DMS 273 (cell line): ENCODE measurements around the gene PRKN.
"Not testable (repeated sequence)": the region's sequence is repeated elsewhere in the genome, so short reads cannot be mapped to it uniquely, and the experiment has no call there.

ENCODE experiments used
- DNase-seq: peaks from one replicate; lab custom pipeline; 2025; ENCODE audit not compliant: unreplicated experiment; lab: John Stamatoyannopoulos, UW

The PRKN gene

DNA sequence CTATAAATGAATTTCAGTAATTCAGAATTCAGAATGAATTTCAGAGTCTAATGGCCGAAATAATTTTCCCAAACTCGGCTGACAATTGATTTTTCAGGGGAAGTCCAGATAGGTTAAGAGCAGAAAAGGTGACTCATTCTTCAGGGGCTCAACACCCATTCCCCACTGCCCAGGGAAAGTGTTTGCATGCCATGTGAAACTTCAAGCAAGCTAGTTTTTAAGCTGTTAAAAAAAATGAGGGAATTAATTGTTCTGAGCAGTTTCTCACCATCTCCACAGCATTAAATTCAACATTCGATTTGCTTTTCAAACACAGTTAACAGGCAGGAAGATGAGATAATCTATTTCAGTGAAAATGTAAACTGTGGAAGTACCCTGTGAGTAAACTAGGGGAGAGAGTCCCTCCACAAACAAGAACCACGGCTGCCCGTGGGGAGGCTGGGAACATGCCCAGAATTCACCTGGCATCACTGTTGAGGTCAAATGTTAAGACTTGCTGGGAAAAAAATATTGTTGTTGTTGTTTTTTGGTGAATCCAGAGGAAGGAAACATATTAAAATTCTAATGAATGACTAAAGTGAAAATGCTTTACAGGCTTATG is 803.0 kb downstream of the PRKN start:
- no peak for DNase-seq

DNA sequence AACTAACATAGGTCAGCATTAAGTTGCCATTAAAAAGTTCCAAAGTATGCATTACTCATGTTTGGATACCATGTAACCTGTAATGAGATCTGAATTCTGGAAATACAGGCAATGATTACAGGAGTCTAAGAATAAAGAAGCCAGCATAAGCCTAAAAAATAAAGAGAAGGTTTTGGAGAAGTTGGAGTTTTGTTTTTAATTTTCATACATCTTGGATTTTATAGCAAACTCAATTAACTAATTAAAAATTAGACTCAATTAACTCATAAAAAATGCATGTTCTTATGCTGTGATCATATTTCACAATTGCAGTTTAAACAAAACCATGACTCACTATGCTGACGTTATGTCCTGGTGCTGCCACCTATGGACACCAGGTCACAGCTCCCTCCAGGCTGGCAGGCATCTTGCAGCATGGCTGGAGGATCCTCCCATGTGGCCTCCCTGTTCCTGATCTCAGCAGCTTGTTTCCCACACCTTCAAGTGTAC is 804.9 kb downstream of the PRKN start:
- peak; percentile 63 for DNase-seq

DNA sequence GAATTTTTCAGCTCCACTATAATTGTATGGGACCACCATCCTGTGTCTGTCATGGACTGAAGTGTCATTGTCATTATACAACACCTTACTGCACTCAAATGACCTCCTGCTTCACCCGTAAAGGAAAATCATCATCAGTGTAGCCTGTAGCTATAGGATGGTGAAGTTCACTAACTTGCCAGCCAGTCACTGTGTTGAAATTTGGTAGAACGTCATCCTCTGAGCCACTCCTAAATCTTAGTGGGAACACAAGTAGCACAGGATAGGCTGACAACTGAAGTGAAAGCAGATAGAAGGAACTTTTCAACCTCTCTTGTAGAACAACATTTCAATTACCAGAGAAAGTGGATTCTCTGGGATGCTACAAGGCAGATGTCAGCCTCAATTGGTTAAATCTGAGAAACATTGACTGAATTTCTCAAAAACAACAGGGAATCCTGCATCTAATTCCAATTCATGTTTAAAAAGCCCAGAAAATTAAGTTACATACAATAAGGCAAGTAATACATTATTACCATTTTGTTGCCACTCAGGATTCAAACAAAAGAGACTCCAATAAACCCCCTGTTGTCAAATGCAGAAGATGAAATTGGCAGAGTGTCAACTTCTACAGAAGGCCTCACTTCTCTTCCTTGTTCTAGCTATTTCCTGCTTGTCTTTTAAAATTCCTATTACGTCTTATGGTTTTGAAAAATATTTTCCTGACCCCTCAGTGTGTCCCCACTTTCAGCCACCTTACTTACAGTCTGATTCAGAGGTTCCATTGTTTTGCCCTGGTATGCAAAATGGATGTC is 805.8 kb downstream of the PRKN start:
- DNase-seq: peak; percentile 12

DNA sequence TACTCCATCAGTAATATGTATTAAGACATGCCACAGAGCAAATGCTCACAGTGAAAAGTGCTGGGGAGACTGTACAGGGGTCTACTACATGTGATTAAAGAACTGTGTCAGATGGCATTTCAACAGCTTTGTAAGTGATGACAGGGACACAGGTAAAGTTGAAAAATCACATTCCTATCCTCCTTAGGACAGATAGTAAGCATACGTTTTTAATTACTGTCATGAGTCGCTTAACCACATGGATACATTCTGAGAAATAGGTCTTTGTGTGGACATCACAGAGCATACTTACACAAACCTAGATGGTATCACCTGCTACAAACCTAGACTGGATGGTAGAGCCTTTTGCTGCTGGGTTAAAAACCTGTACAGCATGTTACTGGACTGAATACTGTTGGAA is 807.9 kb downstream of the PRKN start:
- DNase-seq: no peak

DNA sequence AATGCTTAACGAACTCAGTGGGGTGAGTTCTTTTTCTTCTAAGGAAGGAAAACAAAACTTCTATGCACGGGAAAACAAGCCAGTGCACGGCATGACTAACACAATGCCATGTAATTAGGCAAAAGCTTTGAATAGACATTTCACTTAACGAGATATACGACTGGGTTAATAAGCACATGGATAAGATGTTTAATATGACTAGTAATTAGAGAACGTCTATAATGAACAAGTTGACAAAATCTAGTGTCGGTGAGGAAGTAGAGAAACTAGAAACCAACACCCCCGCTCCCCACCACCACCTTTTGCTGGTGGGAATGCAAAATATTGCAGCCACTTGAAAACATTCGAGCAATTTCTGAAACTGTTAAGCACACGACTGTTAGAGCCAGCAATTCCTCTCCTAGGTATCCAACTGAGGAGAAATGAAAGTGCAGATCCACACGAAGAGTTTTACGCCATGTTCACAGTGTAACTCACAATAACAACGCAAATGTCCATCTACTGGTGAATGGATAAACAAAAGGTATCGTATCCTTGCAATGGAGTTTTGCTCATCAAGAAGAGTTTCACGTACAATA is 808.8 kb downstream of the PRKN start:
- no peak for DNase-seq

DNA sequence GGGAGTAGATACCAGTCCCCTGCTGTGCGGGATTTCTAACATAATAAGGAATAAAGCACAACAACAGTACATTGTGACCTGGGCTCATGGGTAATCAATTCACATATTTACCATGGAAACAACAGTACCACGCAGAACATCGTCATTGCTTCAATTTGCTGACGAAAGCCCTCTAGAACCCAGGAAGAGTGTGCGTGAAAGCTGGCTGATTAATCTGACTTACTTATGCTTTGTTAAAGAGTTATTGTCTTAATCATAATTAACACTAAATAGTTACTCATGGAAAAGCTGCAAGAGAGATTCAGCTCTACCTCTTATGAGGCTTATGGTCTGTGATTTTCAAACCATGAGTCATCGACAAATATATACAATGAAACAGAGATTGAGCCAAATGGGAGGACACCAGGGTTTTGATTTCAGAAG is 809.4 kb downstream of the PRKN start:
- DNase-seq: no peak

DNA sequence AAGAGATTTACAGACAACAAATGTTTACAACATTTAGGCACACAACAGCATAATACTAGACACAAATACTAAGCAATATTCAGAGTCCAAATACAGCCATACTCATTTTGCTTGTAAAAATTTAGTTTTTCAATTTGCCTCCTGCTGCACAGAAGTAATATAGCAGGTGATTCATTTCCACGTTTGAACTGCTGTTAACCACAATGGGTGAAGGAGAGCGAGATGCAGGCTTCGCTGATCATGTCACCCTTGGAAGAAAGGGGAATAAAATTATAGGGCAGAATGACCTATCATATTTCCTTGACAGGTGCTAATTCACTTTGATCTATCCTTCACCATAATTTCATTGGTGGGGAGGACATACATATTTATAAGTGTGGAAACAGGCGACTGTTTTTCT is 809.9 kb downstream of the PRKN start:
- DNase-seq: peak; percentile 4

DNA sequence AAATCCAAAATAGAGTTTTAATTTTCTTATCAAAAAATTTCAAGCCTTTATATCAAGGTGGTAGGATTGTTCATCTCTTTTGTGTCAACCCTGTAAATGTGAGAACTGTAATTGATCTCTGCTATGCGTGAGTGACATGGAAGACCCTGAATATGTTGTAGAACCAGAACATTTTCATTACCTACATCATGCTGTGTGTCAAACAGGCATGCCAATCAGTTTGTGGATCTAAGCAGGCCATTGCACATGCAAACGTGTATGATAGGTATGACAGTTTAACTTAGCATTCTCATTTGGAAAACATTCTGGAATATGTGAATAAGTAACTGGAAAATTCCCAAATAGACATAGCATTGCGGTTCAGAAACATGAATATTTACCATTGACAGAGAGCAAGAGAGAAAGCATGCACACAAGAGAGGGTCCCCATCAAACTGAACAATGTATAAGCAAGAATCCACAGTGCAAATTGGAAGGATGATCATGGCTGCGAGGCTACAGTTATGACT is 812.1 kb downstream of the PRKN start:
- DNase-seq: no peak

DNA sequence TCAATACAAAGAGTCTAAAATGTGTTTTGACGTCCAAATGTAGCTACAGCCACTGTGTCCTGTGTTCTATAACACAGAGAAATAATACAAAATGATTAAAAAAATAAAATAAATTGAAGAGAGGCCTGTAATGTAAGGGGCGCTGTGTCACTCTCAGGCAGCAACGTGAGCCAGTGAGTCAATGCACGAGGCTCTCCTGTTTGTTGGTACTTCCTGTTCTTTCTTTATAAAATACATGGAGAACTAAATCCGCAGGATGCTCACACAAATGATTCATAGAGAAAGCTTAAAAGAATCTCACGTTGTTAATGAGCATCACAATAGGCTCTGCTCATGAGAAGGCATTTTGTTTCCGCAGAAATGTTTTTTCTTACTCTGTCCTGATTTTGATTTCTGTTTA is 818.7 kb downstream of the PRKN start:
- no peak for DNase-seq

DNA sequence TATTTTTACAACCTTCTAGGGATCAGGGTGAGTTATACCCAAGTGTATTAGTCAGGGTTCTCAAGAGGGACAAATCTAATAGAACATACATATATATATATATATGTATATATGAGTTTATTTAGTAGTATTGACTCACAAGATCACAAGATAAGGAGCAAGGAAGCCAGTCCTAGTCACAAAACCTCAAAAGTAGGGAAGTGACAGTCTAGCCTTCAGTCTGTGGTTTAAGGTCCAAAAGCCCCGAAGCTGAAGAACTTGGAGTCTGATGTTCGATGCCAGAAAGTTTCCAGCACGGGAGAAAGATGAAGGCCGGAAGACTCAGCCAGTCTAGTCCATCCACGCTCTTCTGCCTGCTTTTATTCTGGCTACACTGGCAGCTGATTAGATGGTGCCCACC is 821.0 kb downstream of the PRKN start:
- DNase-seq: no peak

DNA sequence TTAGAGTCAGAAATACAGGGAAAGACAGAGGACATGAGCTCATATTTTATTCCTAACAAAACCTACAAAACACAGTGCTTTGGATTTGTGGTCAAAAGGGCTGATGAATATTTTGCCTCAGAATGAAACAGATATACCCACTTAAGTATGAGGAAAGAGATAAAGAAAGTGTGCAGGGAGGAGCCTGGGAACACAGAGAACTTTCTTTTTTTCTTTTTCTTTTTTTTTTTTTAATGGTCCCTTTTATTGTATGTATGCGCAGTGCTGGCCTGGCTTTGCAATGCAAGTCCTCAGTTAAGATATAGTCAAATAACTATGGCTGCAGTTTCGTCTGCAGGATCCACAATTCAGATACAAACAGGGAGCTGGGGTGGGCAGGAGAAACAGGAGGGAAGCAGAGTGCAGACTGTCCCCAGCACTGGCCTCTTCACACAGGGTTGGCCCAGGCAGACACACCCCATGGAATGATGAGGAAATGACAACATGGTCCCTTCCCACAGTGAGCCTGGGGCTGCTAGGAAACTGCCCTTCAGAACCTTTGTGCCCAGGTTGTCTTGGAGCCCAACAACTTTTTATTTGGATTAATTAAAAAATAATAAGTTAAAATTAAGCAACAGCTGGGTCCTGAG is 823.9 kb downstream of the PRKN start:
- no peak for DNase-seq

DNA sequence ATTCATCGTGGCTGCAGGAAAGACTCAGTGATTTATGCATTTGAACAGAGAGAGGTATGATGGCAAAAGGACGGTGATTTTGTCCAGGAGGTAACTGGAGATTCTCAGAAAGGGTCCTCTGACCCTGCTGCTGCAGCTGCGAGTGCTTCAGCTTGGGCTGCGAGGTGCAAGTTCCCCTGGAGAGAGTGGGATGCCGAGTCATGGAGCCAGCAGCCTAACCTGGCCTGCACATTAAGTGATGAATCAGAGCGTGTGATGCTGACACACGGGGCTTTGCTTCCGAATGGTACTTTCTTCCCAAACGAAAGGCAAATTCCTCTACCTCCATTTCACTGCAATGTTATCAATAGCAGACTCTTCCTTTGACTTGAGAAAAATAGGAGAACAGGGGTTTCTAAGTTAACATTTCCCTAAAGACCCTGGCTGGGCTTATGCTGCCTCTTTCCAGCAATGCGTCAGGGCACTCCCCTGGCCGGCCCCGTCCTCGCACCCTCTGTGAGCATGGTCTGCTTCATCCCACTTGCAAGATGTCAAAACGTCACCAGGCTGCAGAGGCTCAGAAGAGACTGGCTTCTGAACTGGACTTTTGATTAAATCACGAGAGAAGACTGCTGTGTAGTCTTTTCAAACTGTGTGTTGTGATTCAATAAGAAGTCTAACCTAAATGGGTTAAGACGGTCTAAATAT is 825.7 kb downstream of the PRKN start:
- no peak for DNase-seq

DNA sequence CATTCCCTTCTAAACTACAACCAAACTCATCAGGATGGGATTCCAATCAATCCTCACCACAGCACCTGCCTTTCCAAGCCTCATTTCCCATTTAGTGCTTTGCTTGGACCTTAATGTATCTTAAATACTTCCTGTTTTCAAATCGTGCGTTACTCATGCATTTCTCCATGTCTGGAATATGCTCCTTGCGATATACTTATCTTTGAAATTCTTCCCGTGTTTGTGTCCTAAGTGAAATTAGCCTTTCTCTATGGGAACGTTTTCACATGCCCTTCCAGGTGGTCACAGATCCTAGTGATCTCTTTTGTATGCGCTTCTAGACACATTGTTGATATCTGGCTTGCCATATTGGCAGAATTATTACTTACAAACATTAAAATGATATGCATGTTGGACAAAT is 833.1 kb downstream of the PRKN start:
- DNase-seq: no peak

DNA sequence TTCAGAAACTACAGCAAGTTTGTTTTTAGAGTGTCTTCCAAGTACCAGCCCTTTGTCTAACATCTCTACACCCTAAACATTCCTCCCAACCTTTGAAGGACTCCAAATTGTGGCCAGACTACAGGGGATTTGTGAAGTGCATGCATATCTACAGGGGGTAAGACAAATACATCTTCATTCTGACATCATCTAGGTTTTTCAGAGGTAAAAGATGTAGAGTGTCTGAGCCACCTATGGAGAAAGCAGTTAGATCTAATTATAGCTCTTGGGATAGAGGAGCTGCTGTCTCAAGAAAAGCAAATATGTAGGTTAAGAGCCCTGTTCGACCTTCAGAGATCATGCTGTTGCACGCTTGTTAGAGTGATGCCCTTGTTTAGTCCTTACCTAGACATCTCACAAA is 836.0 kb downstream of the PRKN start:
- DNase-seq: no peak

DNA sequence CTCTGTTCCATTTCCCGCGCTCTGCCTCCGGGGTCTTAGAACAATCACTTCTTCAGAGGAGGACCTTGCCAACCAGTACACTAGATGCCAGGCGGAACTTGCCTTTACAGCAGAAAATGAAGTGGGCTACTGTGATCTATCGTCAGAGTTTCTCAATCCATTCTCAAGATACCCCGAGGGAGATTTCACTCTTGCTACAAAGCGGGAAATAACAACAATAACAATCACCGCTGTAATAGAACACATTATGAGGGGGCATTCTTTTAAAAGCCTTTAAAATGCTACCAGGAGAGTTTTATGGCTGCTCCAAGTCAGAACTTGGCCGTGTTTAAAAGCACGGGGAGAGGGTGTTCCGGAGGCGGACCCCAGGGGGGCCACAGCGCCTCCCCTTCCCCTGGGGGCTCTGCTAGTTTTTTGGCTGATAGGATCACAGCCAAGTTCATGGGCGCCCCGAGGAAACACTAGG is 836.7 kb downstream of the PRKN start:
- DNase-seq: no peak

DNA sequence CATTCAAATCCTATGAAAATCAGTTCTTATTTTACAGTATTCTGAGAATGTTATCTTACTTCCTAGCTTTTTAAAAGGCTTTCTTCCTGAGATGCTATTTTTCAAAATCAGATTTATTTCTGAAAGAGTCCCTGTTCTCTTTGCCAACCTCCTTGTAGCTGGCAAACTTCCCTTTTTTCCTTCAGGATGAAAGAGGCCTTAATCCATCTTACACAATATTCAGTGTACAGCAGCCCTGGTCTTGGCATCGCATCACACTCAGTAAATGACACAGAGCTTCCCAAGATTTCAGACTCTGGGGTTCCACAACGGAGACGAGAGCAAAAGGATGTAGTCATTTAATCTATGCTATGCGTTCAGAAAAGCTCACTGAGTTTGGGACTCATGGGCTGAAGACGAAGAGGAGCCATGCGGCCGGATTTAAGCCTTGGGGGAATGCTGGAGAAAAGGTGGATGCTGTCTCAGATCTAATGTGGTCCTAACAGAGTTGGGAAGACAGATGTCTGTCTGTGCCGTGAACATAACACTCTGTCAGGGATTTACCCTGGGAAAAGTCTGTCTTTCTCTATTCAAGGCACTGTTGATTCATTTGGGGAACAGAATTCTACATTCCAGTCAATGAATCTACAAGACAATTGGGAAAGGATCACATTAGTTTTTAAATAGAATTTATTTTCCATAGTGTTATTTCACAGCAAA is 837.3 kb downstream of the PRKN start:
- no peak for DNase-seq

DNA sequence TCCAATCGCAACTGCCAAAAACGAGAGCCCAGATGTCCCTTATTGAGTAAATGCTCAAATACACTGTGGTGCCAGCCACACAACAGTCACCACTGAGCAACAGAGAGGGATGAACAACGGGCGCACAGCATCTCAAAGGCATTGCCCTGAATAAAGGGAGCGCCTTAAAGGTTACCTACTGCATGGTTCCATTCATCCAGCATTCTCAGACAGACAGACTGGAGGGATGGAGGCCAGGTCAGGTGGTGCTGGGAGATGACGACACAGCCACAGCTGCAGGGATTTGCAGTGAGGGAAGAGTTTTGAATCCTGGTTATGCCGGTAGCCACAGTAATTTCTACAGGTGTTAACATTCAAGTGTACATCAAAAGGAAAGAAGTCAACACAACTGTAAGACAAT is 838.2 kb downstream of the PRKN start:
- DNase-seq: no peak

DNA sequence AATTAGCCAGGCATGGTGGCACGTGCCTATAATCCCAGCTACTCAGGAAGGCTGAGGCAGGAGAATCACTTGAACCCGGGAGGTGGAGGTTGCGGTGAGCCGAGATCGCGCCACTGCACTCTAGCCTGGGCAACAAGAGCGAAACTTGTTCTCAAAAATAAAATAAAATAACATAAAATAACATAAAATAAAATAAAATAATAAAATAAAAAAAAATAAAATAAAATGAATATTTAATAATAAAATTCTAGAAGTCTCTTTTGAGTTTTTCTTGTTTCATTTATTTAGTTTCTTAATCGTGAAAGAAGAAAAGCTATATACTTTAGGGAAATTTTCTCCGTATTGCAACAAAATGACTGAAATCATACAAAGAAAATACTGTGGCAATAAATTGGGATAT is 841.0 kb downstream of the PRKN start:
- DNase-seq: not testable (repeated sequence)

DNA sequence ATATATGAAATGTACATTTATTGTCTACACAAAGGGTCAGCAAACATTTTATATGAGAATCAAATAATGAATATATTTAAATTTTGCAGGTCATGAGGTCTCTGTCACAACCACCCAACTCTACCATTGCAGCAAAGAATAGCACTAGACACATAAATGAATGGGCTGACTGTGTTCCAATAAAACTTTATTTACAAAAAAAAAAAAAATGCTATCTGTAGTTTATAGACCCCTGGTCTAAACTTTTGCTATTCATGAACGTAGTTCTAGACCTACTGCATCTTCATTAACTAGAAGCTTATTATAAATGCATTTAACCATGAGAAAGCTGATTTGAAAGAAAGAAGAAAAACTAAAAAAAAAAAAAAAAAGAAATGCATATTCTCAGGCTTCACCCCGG is 842.8 kb downstream of the PRKN start:
- no peak for DNase-seq

DNA sequence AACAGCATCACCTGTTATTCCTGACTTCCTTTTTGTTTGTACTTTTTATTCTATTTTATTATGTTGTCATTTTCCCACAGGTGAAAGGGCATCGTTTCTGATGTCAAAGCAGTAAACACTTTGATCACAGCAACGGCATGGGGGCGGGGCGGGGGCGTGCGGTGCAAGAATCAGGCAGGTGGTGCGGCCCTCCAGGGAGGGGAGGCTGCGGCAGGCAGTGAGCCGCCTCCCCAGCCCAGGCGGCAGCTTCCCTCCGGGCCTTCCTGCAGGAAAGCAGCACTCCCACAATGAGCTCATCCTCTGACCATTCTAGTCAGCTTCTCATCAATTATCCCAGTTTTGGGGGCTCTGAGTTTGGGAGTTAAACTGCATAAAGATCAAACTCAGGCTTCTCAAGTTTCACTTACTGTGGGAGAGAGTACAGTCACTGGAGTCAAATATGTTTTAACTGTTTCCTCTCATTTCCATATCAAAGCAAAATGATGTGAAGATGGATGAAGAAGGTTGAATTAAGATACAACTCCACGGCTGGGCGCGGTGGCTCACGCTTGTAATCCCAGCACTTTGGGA is 845.3 kb downstream of the PRKN start:
- DNase-seq: no peak
